Activated CD8-positive, alpha-beta memory T cell treated with anti-CD3 and anti-CD28 coated beads, Interleukin-2, amount 50 U/mL, for 1 hour (primary cell): ENCODE data around the gene ONECUT3.
"Not testable (repeated sequence)": the region's sequence is repeated elsewhere in the genome, so short reads cannot be mapped to it uniquely, and the experiment has no call there.

Experiments used
- DNase-seq: peaks from one replicate; pipeline ENCODE4 v3.0.0-alpha.2; 2020; ENCODE audit errors: extremely low read depth

The ONECUT3 gene

GRCh38 chr19:1755467-1756171, 2.3 kb downstream of the ONECUT3 start:
- no peak for DNase-seq

GRCh38 chr19:1756264-1756663, 3.0 kb downstream of the ONECUT3 start:
- DNase-seq = no peak

GRCh38 chr19:1756705-1757465, 3.6 kb downstream of the ONECUT3 start:
- DNase-seq = no peak

GRCh38 chr19:1757468-1758230, 4.3 kb downstream of the ONECUT3 start:
- DNase-seq = no peak

GRCh38 chr19:1758231-1758577, 4.9 kb downstream of the ONECUT3 start:
- DNase-seq = no peak

- DNase-seq = no peak
Observed at GRCh38 chr19:1758959-1759903, 5.9 kb downstream of the ONECUT3 start.

- no peak for DNase-seq
Observed at GRCh38 chr19:1760020-1760419, 6.7 kb downstream of the ONECUT3 start.

GRCh38 chr19:1760786-1761527, 7.7 kb downstream of the ONECUT3 start:
- DNase-seq = not testable (repeated sequence)

- DNase-seq = no peak
Observed at GRCh38 chr19:1761528-1762242, 8.4 kb downstream of the ONECUT3 start.

GRCh38 chr19:1762243-1763117, 9.2 kb downstream of the ONECUT3 start:
- no peak for DNase-seq

- DNase-seq = no peak
Observed at GRCh38 chr19:1763648-1764639, 10.6 kb downstream of the ONECUT3 start.

GRCh38 chr19:1764729-1765128, 11.4 kb downstream of the ONECUT3 start:
- no peak for DNase-seq

- DNase-seq = no peak
Observed at GRCh38 chr19:1765232-1765903, 12.1 kb downstream of the ONECUT3 start.

GRCh38 chr19:1765904-1766799, 12.8 kb downstream of the ONECUT3 start:
- no peak for DNase-seq

GRCh38 chr19:1766800-1767352, 13.6 kb downstream of the ONECUT3 start:
- DNase-seq = no peak

- DNase-seq = no peak
Observed at GRCh38 chr19:1767464-1767933, 14.2 kb downstream of the ONECUT3 start.
